ENCODE data around the gene CPNE2. TPM values are rescaled to one million over a fixed set of nuclear protein-coding genes. Genes with fewer than 3 reads are reported as not detected.

Gene CPNE2
- total and polyA plus RNA-seq, 4 donors, result 38.1 to 76.3 (median 52.2) TPM

- peaks cover 0 to 8% (median 2%) of the 10 kb centered on the region in 5 donors for H3K4me1 ChIP-seq (ENCODE audit: control insufficient read depth in 5 of 5, insufficient read depth in 5 of 5, low read length in 5 of 5)
- no peak overlapping the region for H3K27ac ChIP-seq (ENCODE audit: low read depth in 1 of 2, low read length in 1 of 2)
- no peak for DNase-seq
- no peaks in the 10 kb centered on the region for H3K9me3 ChIP-seq (ENCODE audit: control insufficient read depth in 4 of 4, insufficient read depth in 3 of 4, low read length in 3 of 4)
- ATAC-seq (ENCODE audit: insufficient read depth, low FRiP score), result no peak
- WGBS, 2 donors, result 52 to 70% methylated on average over 11 of the region's 11 CpGs
- no peak for TF ChIP-seq CTCF (IDR thresholded peaks at IDR 0.05; ENCODE audit: control extremely low read depth, extremely low read depth)
- no peak overlapping the region for H3K4me3 ChIP-seq
- H3K36me3 ChIP-seq (ENCODE audit: control insufficient read depth in 4 of 4, insufficient read depth in 4 of 4, low read length in 4 of 4), result peaks cover 0 to 15% (median 6%) of the 10 kb centered on the region in 4 donors
- no peak overlapping the region for H3K9ac ChIP-seq (ENCODE audit: insufficient read depth in 1 of 2, low read length in 2 of 2)
- H3K27me3 ChIP-seq (ENCODE audit: control insufficient read depth in 3 of 3, insufficient read depth in 3 of 3, low read length in 2 of 3), result no peaks in the 10 kb centered on the region
These were observed 36.5 kb downstream of the CPNE2 start for GRCh38 chr16:57128771-57129389.

GRCh38 chr16:57130950-57131321 is 38.6 kb downstream of the CPNE2 start:
- ATAC-seq (ENCODE audit: insufficient read depth, low FRiP score) (no peak), DNase-seq (no peak)
- WGBS, 2 donors, result 94 to 98% methylated on average over 6 of the region's 6 CpGs
- H3K27ac ChIP-seq (ENCODE audit: low read depth in 1 of 2, low read length in 1 of 2), result no peak overlapping the region
- H3K27me3 ChIP-seq (ENCODE audit: control insufficient read depth in 3 of 3, insufficient read depth in 3 of 3, low read length in 2 of 3), result no peaks in the 10 kb centered on the region
- H3K36me3 ChIP-seq (ENCODE audit: control insufficient read depth in 4 of 4, insufficient read depth in 4 of 4, low read length in 4 of 4), result peaks cover 0 to 12% (median 6%) of the 10 kb centered on the region in 4 donors
- H3K4me1 ChIP-seq (ENCODE audit: control insufficient read depth in 5 of 5, insufficient read depth in 5 of 5, low read length in 5 of 5), result peaks cover 0 to 5% (median 0%) of the 10 kb centered on the region in 5 donors
- TF ChIP-seq CTCF (IDR thresholded peaks at IDR 0.05; ENCODE audit: control extremely low read depth, extremely low read depth), result no peak
- H3K9ac ChIP-seq (ENCODE audit: insufficient read depth in 1 of 2, low read length in 2 of 2), result no peak overlapping the region
- no peak overlapping the region for H3K4me3 ChIP-seq
- H3K9me3 ChIP-seq (ENCODE audit: control insufficient read depth in 4 of 4, insufficient read depth in 3 of 4, low read length in 3 of 4), result no peaks in the 10 kb centered on the region

GRCh38 chr16:57131351-57131970 is 39.1 kb downstream of the CPNE2 start:
- no peak overlapping the region for H3K4me3 ChIP-seq
- ATAC-seq (ENCODE audit: insufficient read depth, low FRiP score), result no peak
- H3K27me3 ChIP-seq (ENCODE audit: control insufficient read depth in 3 of 3, insufficient read depth in 3 of 3, low read length in 2 of 3), result no peaks in the 10 kb centered on the region
- no peaks in the 10 kb centered on the region for H3K9me3 ChIP-seq (ENCODE audit: control insufficient read depth in 4 of 4, insufficient read depth in 3 of 4, low read length in 3 of 4)
- no peak for TF ChIP-seq CTCF (IDR thresholded peaks at IDR 0.05; ENCODE audit: control extremely low read depth, extremely low read depth)
- DNase-seq, result no peak
- no peak overlapping the region for H3K9ac ChIP-seq (ENCODE audit: insufficient read depth in 1 of 2, low read length in 2 of 2)
- H3K4me1 ChIP-seq (ENCODE audit: control insufficient read depth in 5 of 5, insufficient read depth in 5 of 5, low read length in 5 of 5), result peaks cover 0 to 2% (median 0%) of the 10 kb centered on the region in 5 donors
- peaks cover 0 to 13% (median 3%) of the 10 kb centered on the region in 4 donors for H3K36me3 ChIP-seq (ENCODE audit: control insufficient read depth in 4 of 4, insufficient read depth in 4 of 4, low read length in 4 of 4)
- H3K27ac ChIP-seq (ENCODE audit: low read depth in 1 of 2, low read length in 1 of 2), result no peak overlapping the region
- WGBS, 2 donors, result 89 to 90% methylated on average over 16 to 17 of the region's 17 CpGs
